K562 (cell line): ENCODE results near the gene IRF2BP1. TPM values are rescaled to one million over a fixed set of nuclear protein-coding genes. Genes with fewer than 3 reads are reported as not detected.
A peak's percentile ranks its signal among the peaks of the same experiment; 100 is the strongest.

Experiments
- CREB1 ChIP-seq, 2 experiments: sonication (generic) in 1 of 2; formaldehyde crosslinking in 1 of 2; IDR thresholded peaks; 2 replicates each; pipeline versions ENCODE4 v1.6.1 to v1.8.0; 2012 to 2022; ENCODE audit warnings: inconsistent platforms in 1 of 2, mild to moderate bottlenecking in 1 of 2, missing genetic modification reagents in 1 of 2, moderate library complexity in 1 of 2
- ETV5 ChIP-seq: sonication (generic); formaldehyde crosslinking; IDR thresholded peaks from 2 replicates; pipeline ENCODE4 v1.4.0; 2020; ENCODE audit warnings: low read depth, mild to moderate bottlenecking, missing genetic modification reagents
- GATAD2A ChIP-seq: fragments of 450-650 bp; IDR thresholded peaks from 2 replicates; pipeline ENCODE4 v1.6.1; 2017
- PHTF2 ChIP-seq: fragments of 250-450 bp; sonication (Bioruptor Pico); IDR thresholded peaks from 2 replicates; pipeline ENCODE4 v1.5.0; 2021; ENCODE audit warnings: mild to moderate bottlenecking
- RUNX1 ChIP-seq: sonication (generic); IDR thresholded peaks from 2 replicates; pipeline ENCODE4 v1.6.1; 2016; ENCODE audit warnings: antibody characterized with exemption, low read depth
- SPI1 ChIP-seq: IDR thresholded peaks from 2 replicates; pipeline ENCODE4 v1.6.1; 2011; ENCODE audit warnings: low read depth, low read length, control low read depth, borderline replicate concordance
- SUPT5H ChIP-seq: fragments of 450-650 bp; IDR thresholded peaks from 2 replicates; pipeline ENCODE4 v1.6.1; 2016
- TEAD2 ChIP-seq: fragments of 450-650 bp; IDR thresholded peaks from 2 replicates; pipeline ENCODE4 v1.6.1; 2016; ENCODE audit warnings: missing genetic modification characterization, control low read depth, missing compliant biosample characterization
- U2AF1 ChIP-seq: fragments of 200-400 bp; formaldehyde crosslinking; optimal IDR thresholded peaks from 2 replicates; pipeline ENCODE3; 2017; ENCODE audit warnings: mild to moderate bottlenecking, low read depth, low read length, moderate library complexity
- ZNF143 ChIP-seq: sonication (generic); formaldehyde crosslinking; IDR thresholded peaks from 2 replicates; pipeline ENCODE4 v1.9.0; 2022; ENCODE audit warnings: mild to moderate bottlenecking, missing genetic modification reagents
- ZNF224 ChIP-seq: sonication (generic); formaldehyde crosslinking; IDR thresholded peaks from 2 replicates; pipeline ENCODE4 v1.8.0; 2022; ENCODE audit warnings: mild to moderate bottlenecking, missing genetic modification reagents
- ZNF75A ChIP-seq: fragments of 450-650 bp; formaldehyde crosslinking; IDR thresholded peaks from 2 replicates; pipeline ENCODE4 v1.4.0; 2020; ENCODE audit warnings: mild to moderate bottlenecking
- polyA plus RNA-seq, 8 experiments: library from polyadenylated mRNA; depleted of rRNA in 4 of 8; stranded (reverse) in 5 of 8; unstranded in 3 of 8; fragments of >200 nt; fragmentation: Nextera tagmentation in 2 of 8; fragmentation: Illumina TruSeq in 1 of 8; extraction: Ambion mirVana in 2 of 8; extraction: Trizol in 1 of 8; gene quantifications; 2 replicates each; pipeline versions ENCODE4 v1.2.1 to v1.2.3, GENCODE V29; 2011 to 2014; ENCODE audit warnings: inconsistent platforms in 1 of 8, missing spikeins in 1 of 8
- total RNA-seq, 7 experiments: library from RNA; depleted of rRNA in 6 of 7; stranded (reverse); fragments of >200 nt in 6 of 7; fragmentation: Illumina TruSeq in 2 of 7; extraction: Trizol in 2 of 7; gene quantifications; 2 replicates each; pipeline versions ENCODE4 v1.2.1 to v1.2.3, GENCODE V29; 2011 to 2021; ENCODE audit warnings: low replicate concordance in 1 of 7
- TF ChIP-seq, protein P1 (sequence below): fragments of 450-650 bp; IDR thresholded peaks from 2 replicates; pipeline ENCODE4 v1.6.1; 2017; ENCODE audit warnings: antibody characterized with exemption, mild to moderate bottlenecking
- TF ChIP-seq, protein P2 (sequence below): fragments of 250-450 bp; sonication (Bioruptor Pico); IDR thresholded peaks from 2 replicates; pipeline ENCODE4 v1.9.0; 2021; ENCODE audit warnings: mild to moderate bottlenecking, inconsistent platforms
- TF ChIP-seq, protein P3 (sequence below): fragments of 250-450 bp; sonication (Bioruptor Pico); IDR thresholded peaks from 2 replicates; pipeline ENCODE4 v1.8.0; 2022; ENCODE audit warnings: inconsistent platforms
- TF ChIP-seq, protein P4 (sequence below): sonication (generic); formaldehyde crosslinking; IDR thresholded peaks from 2 replicates; pipeline ENCODE4 v1.8.0; 2023; ENCODE audit warnings: mild to moderate bottlenecking, missing genetic modification reagents

Gene IRF2BP1
- total and polyA plus RNA-seq, 9 of the 15 experiments (the other 6 are each of a cell fraction or from before 2014, with no cell fraction given), result 0.61 to 35.9 (median 3.5) TPM

DNA sequence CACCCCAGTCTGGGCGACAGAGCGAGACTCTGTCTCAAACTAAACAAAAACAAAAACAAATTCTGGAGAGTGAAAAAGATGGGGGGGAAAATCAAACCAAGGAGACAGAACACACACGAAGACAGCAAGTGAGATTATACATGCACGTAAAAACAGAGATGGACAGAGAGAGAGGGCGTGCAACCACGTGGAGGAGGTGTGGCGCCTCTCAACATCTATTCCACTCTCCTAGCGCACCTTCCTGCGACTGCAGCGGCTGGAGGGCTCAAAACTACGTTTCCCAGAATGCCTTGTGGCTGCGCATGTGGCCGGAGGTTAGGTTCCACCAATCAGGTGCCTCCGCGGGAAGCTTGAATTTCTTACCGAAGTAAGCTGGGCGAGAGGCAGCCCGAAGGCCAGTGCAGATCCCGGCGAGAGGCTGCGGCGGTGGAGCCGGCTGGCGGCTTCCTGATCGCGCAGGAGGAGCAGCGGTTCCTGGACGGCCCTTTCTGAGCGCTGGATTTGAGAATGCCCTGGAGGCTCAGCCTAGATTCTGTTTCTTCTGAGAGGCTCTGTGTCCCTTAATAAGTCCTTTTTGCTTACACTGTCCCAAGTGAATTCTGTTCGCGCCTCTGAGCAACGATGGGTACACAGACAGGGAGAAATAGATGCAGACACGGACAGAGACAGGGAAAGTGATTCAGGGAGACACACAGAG lies 41.8 kb upstream of the IRF2BP1 start (continued):
- TF ChIP-seq SPI1 (no peak), U2AF1 (no peak), ZNF224 (CRISPR knock-in tag) (no peak), GATAD2A (no peak), PHTF2 (CRISPR knock-in tag) (no peak), RUNX1 (no peak), ZNF143 (CRISPR knock-in tag) (peak; percentile 97), ETV5 (CRISPR knock-in tag) (no peak; the same call in 1 of the 2 replicates), TEAD2 (tag) (no peak), SUPT5H (peak; percentile 73), CREB1 (IDR thresholded peaks at IDR 0.05) (peak; percentile 82), CREB1 (CRISPR knock-in tag; IDR thresholded peaks at IDR 0.05) (peak; percentile 87), ZNF75A (CRISPR knock-in tag) (no peak)
- TF ChIP-seq, protein P1, sequence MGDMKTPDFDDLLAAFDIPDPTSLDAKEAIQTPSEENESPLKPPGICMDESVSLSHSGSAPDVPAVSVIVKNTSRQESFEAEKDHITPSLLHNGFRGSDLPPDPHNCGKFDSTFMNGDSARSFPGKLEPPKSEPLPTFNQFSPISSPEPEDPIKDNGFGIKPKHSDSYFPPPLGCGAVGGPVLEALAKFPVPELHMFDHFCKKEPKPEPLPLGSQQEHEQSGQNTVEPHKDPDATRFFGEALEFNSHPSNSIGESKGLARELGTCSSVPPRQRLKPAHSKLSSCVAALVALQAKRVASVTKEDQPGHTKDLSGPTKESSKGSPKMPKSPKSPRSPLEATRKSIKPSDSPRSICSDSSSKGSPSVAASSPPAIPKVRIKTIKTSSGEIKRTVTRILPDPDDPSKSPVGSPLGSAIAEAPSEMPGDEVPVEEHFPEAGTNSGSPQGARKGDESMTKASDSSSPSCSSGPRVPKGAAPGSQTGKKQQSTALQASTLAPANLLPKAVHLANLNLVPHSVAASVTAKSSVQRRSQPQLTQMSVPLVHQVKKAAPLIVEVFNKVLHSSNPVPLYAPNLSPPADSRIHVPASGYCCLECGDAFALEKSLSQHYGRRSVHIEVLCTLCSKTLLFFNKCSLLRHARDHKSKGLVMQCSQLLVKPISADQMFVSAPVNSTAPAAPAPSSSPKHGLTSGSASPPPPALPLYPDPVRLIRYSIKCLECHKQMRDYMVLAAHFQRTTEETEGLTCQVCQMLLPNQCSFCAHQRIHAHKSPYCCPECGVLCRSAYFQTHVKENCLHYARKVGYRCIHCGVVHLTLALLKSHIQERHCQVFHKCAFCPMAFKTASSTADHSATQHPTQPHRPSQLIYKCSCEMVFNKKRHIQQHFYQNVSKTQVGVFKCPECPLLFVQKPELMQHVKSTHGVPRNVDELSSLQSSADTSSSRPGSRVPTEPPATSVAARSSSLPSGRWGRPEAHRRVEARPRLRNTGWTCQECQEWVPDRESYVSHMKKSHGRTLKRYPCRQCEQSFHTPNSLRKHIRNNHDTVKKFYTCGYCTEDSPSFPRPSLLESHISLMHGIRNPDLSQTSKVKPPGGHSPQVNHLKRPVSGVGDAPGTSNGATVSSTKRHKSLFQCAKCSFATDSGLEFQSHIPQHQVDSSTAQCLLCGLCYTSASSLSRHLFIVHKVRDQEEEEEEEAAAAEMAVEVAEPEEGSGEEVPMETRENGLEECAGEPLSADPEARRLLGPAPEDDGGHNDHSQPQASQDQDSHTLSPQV, result no peak; the same call in 1 of the 2 replicates
- TF ChIP-seq, protein P2, sequence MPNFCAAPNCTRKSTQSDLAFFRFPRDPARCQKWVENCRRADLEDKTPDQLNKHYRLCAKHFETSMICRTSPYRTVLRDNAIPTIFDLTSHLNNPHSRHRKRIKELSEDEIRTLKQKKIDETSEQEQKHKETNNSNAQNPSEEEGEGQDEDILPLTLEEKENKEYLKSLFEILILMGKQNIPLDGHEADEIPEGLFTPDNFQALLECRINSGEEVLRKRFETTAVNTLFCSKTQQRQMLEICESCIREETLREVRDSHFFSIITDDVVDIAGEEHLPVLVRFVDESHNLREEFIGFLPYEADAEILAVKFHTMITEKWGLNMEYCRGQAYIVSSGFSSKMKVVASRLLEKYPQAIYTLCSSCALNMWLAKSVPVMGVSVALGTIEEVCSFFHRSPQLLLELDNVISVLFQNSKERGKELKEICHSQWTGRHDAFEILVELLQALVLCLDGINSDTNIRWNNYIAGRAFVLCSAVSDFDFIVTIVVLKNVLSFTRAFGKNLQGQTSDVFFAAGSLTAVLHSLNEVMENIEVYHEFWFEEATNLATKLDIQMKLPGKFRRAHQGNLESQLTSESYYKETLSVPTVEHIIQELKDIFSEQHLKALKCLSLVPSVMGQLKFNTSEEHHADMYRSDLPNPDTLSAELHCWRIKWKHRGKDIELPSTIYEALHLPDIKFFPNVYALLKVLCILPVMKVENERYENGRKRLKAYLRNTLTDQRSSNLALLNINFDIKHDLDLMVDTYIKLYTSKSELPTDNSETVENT (CRISPR knock-in tag), result 0 out of 2 replicates have a peak, but pooled peaks have one; percentile 46
- TF ChIP-seq, protein P3, sequence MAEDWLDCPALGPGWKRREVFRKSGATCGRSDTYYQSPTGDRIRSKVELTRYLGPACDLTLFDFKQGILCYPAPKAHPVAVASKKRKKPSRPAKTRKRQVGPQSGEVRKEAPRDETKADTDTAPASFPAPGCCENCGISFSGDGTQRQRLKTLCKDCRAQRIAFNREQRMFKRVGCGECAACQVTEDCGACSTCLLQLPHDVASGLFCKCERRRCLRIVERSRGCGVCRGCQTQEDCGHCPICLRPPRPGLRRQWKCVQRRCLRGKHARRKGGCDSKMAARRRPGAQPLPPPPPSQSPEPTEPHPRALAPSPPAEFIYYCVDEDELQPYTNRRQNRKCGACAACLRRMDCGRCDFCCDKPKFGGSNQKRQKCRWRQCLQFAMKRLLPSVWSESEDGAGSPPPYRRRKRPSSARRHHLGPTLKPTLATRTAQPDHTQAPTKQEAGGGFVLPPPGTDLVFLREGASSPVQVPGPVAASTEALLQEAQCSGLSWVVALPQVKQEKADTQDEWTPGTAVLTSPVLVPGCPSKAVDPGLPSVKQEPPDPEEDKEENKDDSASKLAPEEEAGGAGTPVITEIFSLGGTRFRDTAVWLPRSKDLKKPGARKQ (CRISPR knock-in tag), result peak; percentile 86; the same call in 1 of the 2 replicates
- TF ChIP-seq, protein P4, sequence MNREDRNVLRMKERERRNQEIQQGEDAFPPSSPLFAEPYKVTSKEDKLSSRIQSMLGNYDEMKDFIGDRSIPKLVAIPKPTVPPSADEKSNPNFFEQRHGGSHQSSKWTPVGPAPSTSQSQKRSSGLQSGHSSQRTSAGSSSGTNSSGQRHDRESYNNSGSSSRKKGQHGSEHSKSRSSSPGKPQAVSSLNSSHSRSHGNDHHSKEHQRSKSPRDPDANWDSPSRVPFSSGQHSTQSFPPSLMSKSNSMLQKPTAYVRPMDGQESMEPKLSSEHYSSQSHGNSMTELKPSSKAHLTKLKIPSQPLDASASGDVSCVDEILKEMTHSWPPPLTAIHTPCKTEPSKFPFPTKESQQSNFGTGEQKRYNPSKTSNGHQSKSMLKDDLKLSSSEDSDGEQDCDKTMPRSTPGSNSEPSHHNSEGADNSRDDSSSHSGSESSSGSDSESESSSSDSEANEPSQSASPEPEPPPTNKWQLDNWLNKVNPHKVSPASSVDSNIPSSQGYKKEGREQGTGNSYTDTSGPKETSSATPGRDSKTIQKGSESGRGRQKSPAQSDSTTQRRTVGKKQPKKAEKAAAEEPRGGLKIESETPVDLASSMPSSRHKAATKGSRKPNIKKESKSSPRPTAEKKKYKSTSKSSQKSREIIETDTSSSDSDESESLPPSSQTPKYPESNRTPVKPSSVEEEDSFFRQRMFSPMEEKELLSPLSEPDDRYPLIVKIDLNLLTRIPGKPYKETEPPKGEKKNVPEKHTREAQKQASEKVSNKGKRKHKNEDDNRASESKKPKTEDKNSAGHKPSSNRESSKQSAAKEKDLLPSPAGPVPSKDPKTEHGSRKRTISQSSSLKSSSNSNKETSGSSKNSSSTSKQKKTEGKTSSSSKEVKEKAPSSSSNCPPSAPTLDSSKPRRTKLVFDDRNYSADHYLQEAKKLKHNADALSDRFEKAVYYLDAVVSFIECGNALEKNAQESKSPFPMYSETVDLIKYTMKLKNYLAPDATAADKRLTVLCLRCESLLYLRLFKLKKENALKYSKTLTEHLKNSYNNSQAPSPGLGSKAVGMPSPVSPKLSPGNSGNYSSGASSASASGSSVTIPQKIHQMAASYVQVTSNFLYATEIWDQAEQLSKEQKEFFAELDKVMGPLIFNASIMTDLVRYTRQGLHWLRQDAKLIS (CRISPR knock-in tag), result 0 out of 2 replicates have a peak, but pooled peaks have one; percentile 40
